Heart right ventricle (tissue), 16 donors: ENCODE measurements around the gene CCNL1. TPM values are rescaled to one million over a fixed set of nuclear protein-coding genes. Genes with fewer than 3 reads are reported as not detected.
A peak's percentile ranks its signal among the peaks of the same experiment; 100 is the strongest.
"Not testable (repeated sequence)": the region's sequence is repeated elsewhere in the genome, so short reads cannot be mapped to it uniquely, and the experiment has no call there.

Experiments
- ATAC-seq, 8 donors: fragments of 200-7000 bp; cut with Tn5 transposase; one replicate each; pipeline ENCODE4 v1.9.1; 2020; ENCODE audit warnings: mild to moderate bottlenecking in 8 of 8, moderate library complexity in 8 of 8, moderate number of reproducible peaks in 1 of 8
- DNase-seq, 2 donors: peaks; one replicate each; pipeline ENCODE4 v3.0.0-alpha.2; 2020
- H3K27ac ChIP-seq, 10 donors: fragments of 200-600 bp; sonication (generic) in 2 of 10; one replicate each; pipeline versions ENCODE4 v1.5.0 to v1.8.0; 2020 to 2022; ENCODE audit warnings: mild to moderate bottlenecking in 3 of 10
- H3K27me3 ChIP-seq, 7 donors: fragments of 200-600 bp; one replicate each; pipeline ENCODE4 v1.8.0; 2021 to 2022; ENCODE audit warnings: mild to moderate bottlenecking in 2 of 7
- H3K36me3 ChIP-seq, 9 donors: fragments of 200-600 bp; sonication (generic) in 1 of 9; one replicate each; pipeline versions ENCODE4 v1.5.0 to v1.8.0; 2020 to 2022; ENCODE audit warnings: mild to moderate bottlenecking in 2 of 9
- H3K4me1 ChIP-seq, 9 donors: fragments of 200-600 bp; sonication (generic) in 1 of 9; one replicate each; pipeline versions ENCODE4 v1.5.0 to v1.8.0; 2020 to 2022; ENCODE audit warnings: mild to moderate bottlenecking in 4 of 9
- H3K4me3 ChIP-seq, 10 donors: fragments of 200-600 bp; sonication (generic) in 2 of 10; one replicate each; pipeline versions ENCODE4 v1.5.0 to v1.8.0; 2020 to 2022; ENCODE audit warnings: mild to moderate bottlenecking in 7 of 10, moderate library complexity in 2 of 10
- H3K9me3 ChIP-seq, 11 donors: fragments of 200-600 bp in 10 of 11; sonication (generic) in 2 of 11; one replicate each; pipeline versions ENCODE4 v1.5.0 to v1.8.0; 2013 to 2022; ENCODE audit warnings: mild to moderate bottlenecking in 2 of 11, control low read depth in 1 of 11, moderate library complexity in 1 of 11
- CTCF ChIP-seq, 9 donors: fragments of 200-600 bp; sonication (generic) in 2 of 9; IDR thresholded peaks; one replicate each; pipeline versions ENCODE4 v1.5.0 to v1.8.0; 2021 to 2022; ENCODE audit warnings: antibody characterized with exemption in 9 of 9, mild to moderate bottlenecking in 5 of 9, moderate library complexity in 1 of 9
- WGBS, 2 donors: extraction: QIAGEN DNeasy Blood & Tissue Kit; methylation state at CpG; one replicate each; pipeline ENCODE4 v1.1.7; 2013; ENCODE audit warnings: inconsistent platforms in 1 of 2; 5-methylcytosine and 5-hydroxymethylcytosine counted together
- intact Hi-C, 10 donors: fragments of 100-400 bp; cut with DNase I; formaldehyde crosslinking; loops; one replicate each; pipeline versions ENCODE4 v1.11.1 to v1.14.2; 2022
- polyA plus RNA-seq, 2 donors: library from polyadenylated mRNA; stranded (reverse); fragments of 200-250 nt; gene quantifications; one replicate each; pipeline ENCODE4 v1.2.3, GENCODE V29; 2013
- total RNA-seq, 10 donors: library from RNA; stranded (reverse); fragmentation: NEBNext Ultra II Directional in 3 of 10; extraction: Animal tissue kit (Norgen Biotek cat#: 25700) in 3 of 10; gene quantifications; one replicate each; pipeline versions ENCODE4 v1.2.1 to v1.2.4, GENCODE V29; 2021 to 2023
- donor health status: Arrhythmogenic right ventricular cardiomyopathy.
- donor health status: ischemic (EF 13 %, LVEDD 7.1; RV severe dilation, severe dysfunction).
- donor health status: healthy with polysubstance abuse.
- donor health status: DM: no; HTN: yes; CAD: no.
- donor health status: DM: no; HTN: no; CAD: no.
- donor health status: ischemic (EF 25% LVEDD 6.9; RV normal size, moderate dysfunction).
- donor health status: ischemic (EF 25% LVEDD 5.7; RV mildly dilated, moderate dysfunction).
- donor health status: healthy.
- donor health status: DM: yes; HTN: yes; CAD: no.
- donor health status: Ischemic cardiomyopathy.
- donor health status: ischemic (EF 35%, LVEDD 5.7; RV mildly dilated, moderate dysfunction).
- donor health status: nonischemic (EF 11% LVEDD 7.7; RV severe dilation, severe dysfunction).
- donor health status: DM: yes; HTN: yes; CAD: no.
- donor health status: PGD.
- donor health status: ischemic (EF 29% LVEDD 5.4; RV normal size, mild dysfunction).
- donor health status: nonischemic (EF 23%, LVEDD 6.1; RV moderate dilation, normal function).

Gene CCNL1
- total and polyA plus RNA-seq, 12 donors, result 19.1 to 77.3 (median 24.7) TPM

DNA sequence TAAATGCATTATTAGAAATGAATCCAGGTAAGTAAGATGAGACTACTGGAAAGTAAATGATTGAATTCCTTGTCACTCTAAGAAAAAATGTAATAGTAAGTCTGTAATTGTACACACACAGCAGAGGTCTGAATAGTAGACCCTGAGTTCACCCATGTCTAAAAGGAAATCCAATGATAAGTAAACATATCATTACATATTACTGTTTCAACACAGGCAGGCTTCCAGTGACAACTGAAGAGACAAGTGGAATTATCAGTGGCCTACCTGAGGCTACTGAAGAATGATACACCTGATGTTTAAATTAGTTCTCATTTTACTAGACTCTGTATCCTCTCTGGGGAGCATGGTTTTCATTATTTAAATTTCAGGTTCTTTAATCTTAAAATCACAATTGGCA lies 6.2 kb upstream of the CCNL1 start:
- ATAC-seq, result no peak
- Histone ChIP-seq H3K27ac (no peak overlapping the region), H3K4me3 (no peak overlapping the region), H3K36me3 (no peaks in the 10 kb centered on the region), H3K9me3 (no peaks in the 10 kb centered on the region), H3K27me3 (no peaks in the 10 kb centered on the region), H3K4me1 (peaks cover 0 to 20% (median 8%) of the 10 kb centered on the region in 9 donors)
- DNase-seq, result no peak
- intact Hi-C loops, result no loop called here
- no peak for TF ChIP-seq CTCF (IDR thresholded peaks at IDR 0.05)

- TF ChIP-seq CTCF (IDR thresholded peaks at IDR 0.05), result no peak
- H3K27me3 ChIP-seq, result no peaks in the 10 kb centered on the region
- DNase-seq (no peak), ATAC-seq (no peak)
- H3K27ac ChIP-seq, result no peak overlapping the region
- H3K4me3 ChIP-seq, result no peak overlapping the region
- intact Hi-C loops, result no loop called here
- H3K9me3 ChIP-seq, result no peaks in the 10 kb centered on the region
- H3K36me3 ChIP-seq, result peaks cover 0 to 7% (median 3%) of the 10 kb centered on the region in 9 donors
- H3K4me1 ChIP-seq, result peaks cover under 1 to 27% (median 18%) of the 10 kb centered on the region in 9 donors
- WGBS, 2 donors, result 92 to 93% methylated on average over 19 of the region's 19 CpGs
Measured at GRCh38 chr3:157163217-157163953, 3.4 kb upstream of the CCNL1 start.

DNA sequence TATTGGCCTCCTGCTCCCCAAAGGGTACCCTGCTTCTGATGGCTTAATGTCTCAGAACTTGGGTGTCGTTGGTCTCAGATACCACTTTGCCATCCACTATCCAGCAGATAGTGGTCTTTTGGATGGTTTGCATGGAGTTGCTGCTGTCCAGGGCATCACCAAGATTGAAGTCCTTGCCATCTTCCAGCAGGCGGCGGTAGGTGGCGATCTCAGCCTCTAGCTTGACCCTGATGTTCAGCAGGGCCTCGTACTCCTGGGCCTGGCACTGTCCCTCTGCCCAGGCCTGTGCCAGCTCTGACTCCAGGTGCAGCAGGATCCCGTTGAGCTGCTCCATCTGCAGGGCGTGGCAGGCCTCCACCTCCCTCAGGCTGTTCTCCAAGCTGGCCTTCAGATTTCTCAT lies 2.7 kb upstream of the CCNL1 start:
- H3K27me3 ChIP-seq, ATAC-seq, H3K4me3 ChIP-seq, intact Hi-C loops, H3K9me3 ChIP-seq, H3K27ac ChIP-seq: not testable (repeated sequence)
- peak in 1 of 2 donors; percentile 26 for DNase-seq
- peaks cover 0 to 14% (median 7%) of the 10 kb centered on the region in 9 donors for H3K36me3 ChIP-seq
- peak in 1 of 9 donors; percentile 20 for TF ChIP-seq CTCF (IDR thresholded peaks at IDR 0.05)
- peaks cover 5 to 35% (median 25%) of the 10 kb centered on the region in 9 donors for H3K4me1 ChIP-seq
- WGBS, 2 donors, result 74 to 85% methylated on average over 7 of the region's 7 CpGs

- WGBS, 2 donors, result 10% methylated on average over 22 of the region's 22 CpGs
- Histone ChIP-seq H3K9me3 (no peaks in the 10 kb centered on the region), H3K27ac (peak overlapping the region; percentile 97 to 100 (median 100)), H3K36me3 (peaks cover 0 to 32% (median 24%) of the 10 kb centered on the region in 9 donors), H3K4me1 (peaks cover 5 to 53% (median 43%) of the 10 kb centered on the region in 9 donors), H3K27me3 (no peaks in the 10 kb centered on the region), H3K4me3 (peak overlapping the region; percentile 87 to 100 (median 96))
- peak; percentile 79 to 86 for DNase-seq
- no peak for TF ChIP-seq CTCF (IDR thresholded peaks at IDR 0.05)
- peak; percentile 65 to 88 (median 82) for ATAC-seq
- intact Hi-C loops, result loop anchor here in 7 of 10 donors (1.0 to 2.0 kb wide), 4 partner anchors 13 to 72 kb away; no protein-coding TSS in a partner anchor
Measured at GRCh38 chr3:157160658-157161424, 894 bp upstream of the CCNL1 start.
